Heart left ventricle (tissue), 13 donors: ENCODE measurements around the gene AGPAT3.

Source experiments
- CTCF ChIP-seq, 12 donors: fragments of 200-600 bp; sonication (generic) in 4 of 12; IDR thresholded peaks; one replicate each; pipeline versions ENCODE4 v1.5.0 to v1.8.0; 2018 to 2022; ENCODE audit warnings: antibody characterized with exemption in 12 of 12, mild to moderate bottlenecking in 5 of 12
- POLR2A ChIP-seq, 2 donors: fragments of 450-650 bp; IDR thresholded peaks; one replicate each; pipeline ENCODE4 v1.6.1; 2017; ENCODE audit warnings: antibody characterized with exemption in 2 of 2, mild to moderate bottlenecking in 2 of 2, moderate library complexity in 2 of 2
- donor health status: ischemic (EF 13 %, LVEDD 7.1; RV severe dilation, severe dysfunction).
- donor health status: DM: no; HTN: yes; CAD: no.
- donor health status: DM: no; HTN: no; CAD: no.
- donor health status: ischemic (EF 25% LVEDD 6.9; RV normal size, moderate dysfunction).
- donor health status: ischemic (EF 25% LVEDD 5.7; RV mildly dilated, moderate dysfunction).
- donor health status: ischemic (EF 35%, LVEDD 5.7; RV mildly dilated, moderate dysfunction).
- donor health status: nonischemic (EF 11% LVEDD 7.7; RV severe dilation, severe dysfunction).
- donor health status: DM: yes; HTN: yes; CAD: no.
- donor health status: PGD.
- donor health status: ischemic (EF 29% LVEDD 5.4; RV normal size, mild dysfunction).
- donor health status: nonischemic (EF 23%, LVEDD 6.1; RV moderate dilation, normal function).

GRCh38 chr21:44005593-44005992, 140.6 kb downstream of the AGPAT3 start:
- TF ChIP-seq CTCF (IDR thresholded peaks at IDR 0.05) (no peak), POLR2A (IDR thresholded peaks at IDR 0.05) (no peak)
